Gastroesophageal sphincter (tissue), 4 donors: ENCODE data around the gene MYPOP. TPM values are rescaled to one million over a fixed set of nuclear protein-coding genes. Genes with fewer than 3 reads are reported as not detected.
"Not testable (repeated sequence)": the region's sequence is repeated elsewhere in the genome, so short reads cannot be mapped to it uniquely, and the experiment has no call there.

ENCODE experiments used
- ATAC-seq: fragments of 150-250 bp; one replicate; pipeline ENCODE4 v1.9.1; 2016; ENCODE audit warnings: mild to moderate bottlenecking, moderate library complexity
- H3K27ac ChIP-seq, 4 donors: fragments of 200-600 bp; sonication (generic) in 3 of 4; 1 replicate in 3 of 4; 2 replicates in 1 of 4; pipeline ENCODE4 v1.5.1; 2016 to 2019
- H3K27me3 ChIP-seq: fragments of 200-600 bp; sonication (generic); one replicate; pipeline ENCODE4 v1.5.1; 2019
- H3K36me3 ChIP-seq, 2 donors: fragments of 200-600 bp; sonication (generic); one replicate each; pipeline ENCODE4 v1.5.1; 2019; ENCODE audit warnings: control low read depth in 1 of 2
- H3K4me1 ChIP-seq, 3 donors: fragments of 200-600 bp; sonication (generic); 1 replicate in 2 of 3; 2 replicates in 1 of 3; pipeline ENCODE4 v1.5.1; 2016 to 2019; ENCODE audit warnings: control low read depth in 2 of 3
- H3K4me3 ChIP-seq, 2 donors: fragments of 200-600 bp; sonication (generic); one replicate each; pipeline ENCODE4 v1.5.1; 2019; ENCODE audit warnings: mild to moderate bottlenecking in 1 of 2, moderate library complexity in 1 of 2
- H3K9me3 ChIP-seq, 3 donors: fragments of 200-600 bp; sonication (generic); one replicate each; pipeline ENCODE4 v1.5.1; 2017 to 2019; ENCODE audit warnings: control low read depth in 2 of 3
- CTCF ChIP-seq, 4 experiments: fragments of 200-600 bp in 2 of 4; fragments of 450-650 bp in 2 of 4; sonication (generic) in 1 of 4; IDR thresholded peaks; one replicate each; pipeline ENCODE4 v1.5.1; 2017 to 2019; ENCODE audit warnings: antibody characterized with exemption in 4 of 4, mild to moderate bottlenecking in 2 of 4, moderate library complexity in 2 of 4
- EP300 ChIP-seq: sonication (generic); formaldehyde crosslinking; IDR thresholded peaks from one replicate; pipeline ENCODE4 v1.6.1; 2017; ENCODE audit warnings: antibody characterized with exemption, mild to moderate bottlenecking
- POLR2A ChIP-seq, 2 donors: fragments of 450-650 bp; IDR thresholded peaks; one replicate each; pipeline ENCODE4 v1.6.1; 2017; ENCODE audit warnings: antibody characterized with exemption in 2 of 2, mild to moderate bottlenecking in 2 of 2, moderate library complexity in 1 of 2
- POLR2AphosphoS5 ChIP-seq: sonication (generic); formaldehyde crosslinking; IDR thresholded peaks from one replicate; pipeline ENCODE4 v1.6.1; 2017; ENCODE audit warnings: antibody characterized with exemption
- WGBS, 2 donors: methylation state at CpG; one replicate each; pipeline ENCODE4 v1.1.5; 2018; ENCODE audit warnings: low coverage in 1 of 2; 5-methylcytosine and 5-hydroxymethylcytosine counted together
- total RNA-seq, 4 donors: library from RNA; depleted of rRNA; stranded (reverse); fragments of >200 nt; gene quantifications; one replicate each; pipeline ENCODE4 v1.1.0, GENCODE V29; 2016

The MYPOP gene
- total RNA-seq, 4 donors from 2014 or later = 1.3 to 4.6 (median 2.8) TPM

- TF ChIP-seq POLR2AphosphoS5 (no peak), EP300 (no peak), CTCF (IDR thresholded peaks at IDR 0.05) (no peak), POLR2A (IDR thresholded peaks at IDR 0.05) (no peak)
- Histone ChIP-seq H3K4me1 (peaks cover 0 to 14% (median 9%) of the 10 kb centered on the region in 3 donors), H3K27me3 (peaks cover 12% of the 10 kb centered on the region), H3K4me3 (no peak overlapping the region), H3K36me3 (no peaks in the 10 kb centered on the region), H3K27ac (no peak overlapping the region), H3K9me3 (no peaks in the 10 kb centered on the region)
- 88 to 100% methylated on average over 1 to 4 of the region's 34 CpGs for WGBS, 2 donors
- ATAC-seq = no peak
Measured at GRCh38 chr19:45872095-45872919, 30.1 kb downstream of the MYPOP start.

DNA sequence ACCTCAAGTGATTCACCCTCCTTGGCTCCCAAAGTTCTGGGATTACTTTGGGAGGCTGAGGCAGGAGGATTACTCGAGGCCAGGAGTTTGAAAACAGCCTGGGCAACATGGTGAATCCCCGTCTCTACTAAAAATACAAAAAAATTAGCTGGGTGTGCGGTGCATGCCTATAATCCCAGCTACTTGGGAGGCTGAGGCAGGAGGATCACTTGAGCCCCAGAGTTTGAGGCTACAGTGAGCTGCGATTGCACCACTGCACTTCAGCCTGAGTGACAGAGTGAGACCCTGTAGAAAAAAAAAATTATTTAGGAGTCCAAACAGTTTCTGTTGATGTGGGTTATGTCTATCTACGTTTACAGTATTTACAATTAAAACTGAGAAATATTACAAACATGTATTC lies 31.6 kb downstream of the MYPOP start:
- Histone ChIP-seq H3K4me1 (no peaks in the 10 kb centered on the region), H3K9me3 (no peaks in the 10 kb centered on the region), H3K27ac (no peak overlapping the region), H3K4me3 (no peak overlapping the region), H3K36me3 (no peaks in the 10 kb centered on the region), H3K27me3 (peaks cover 10% of the 10 kb centered on the region)
- TF ChIP-seq EP300 (no peak), POLR2A (IDR thresholded peaks at IDR 0.05) (no peak), CTCF (IDR thresholded peaks at IDR 0.05) (no peak), POLR2AphosphoS5 (no peak)
- ATAC-seq = no peak
- WGBS, 2 donors = 60 to 82% methylated on average over 2 of the region's 5 CpGs

GRCh38 chr19:45867241-45867640 lies 35.2 kb downstream of the MYPOP start:
- H3K9me3 ChIP-seq, ATAC-seq, H3K27ac ChIP-seq, H3K36me3 ChIP-seq, H3K4me3 ChIP-seq: not testable (repeated sequence)
- peaks cover 0 to 16% (median 10%) of the 10 kb centered on the region in 3 donors for H3K4me1 ChIP-seq
- 57 to 86% methylated on average over 2 to 3 of the region's 4 CpGs for WGBS, 2 donors
- H3K27me3 ChIP-seq = peaks cover 33% of the 10 kb centered on the region

- TF ChIP-seq POLR2A (IDR thresholded peaks at IDR 0.05) (no peak), CTCF (IDR thresholded peaks at IDR 0.05) (no peak), POLR2AphosphoS5 (no peak)
- 62% methylated on average over 2 of the region's 11 CpGs; no CpG with 5 or more reads in 1 of the 2 donors for WGBS, 2 donors
- Histone ChIP-seq H3K27me3 (peaks cover 33% of the 10 kb centered on the region), H3K4me3 (no peak overlapping the region), H3K27ac (no peak overlapping the region), H3K4me1 (peaks cover 0 to 23% (median 15%) of the 10 kb centered on the region in 3 donors), H3K9me3 (no peaks in the 10 kb centered on the region), H3K36me3 (no peaks in the 10 kb centered on the region)
- ATAC-seq = no peak
Measured at GRCh38 chr19:45866400-45867176, 35.8 kb downstream of the MYPOP start.

DNA sequence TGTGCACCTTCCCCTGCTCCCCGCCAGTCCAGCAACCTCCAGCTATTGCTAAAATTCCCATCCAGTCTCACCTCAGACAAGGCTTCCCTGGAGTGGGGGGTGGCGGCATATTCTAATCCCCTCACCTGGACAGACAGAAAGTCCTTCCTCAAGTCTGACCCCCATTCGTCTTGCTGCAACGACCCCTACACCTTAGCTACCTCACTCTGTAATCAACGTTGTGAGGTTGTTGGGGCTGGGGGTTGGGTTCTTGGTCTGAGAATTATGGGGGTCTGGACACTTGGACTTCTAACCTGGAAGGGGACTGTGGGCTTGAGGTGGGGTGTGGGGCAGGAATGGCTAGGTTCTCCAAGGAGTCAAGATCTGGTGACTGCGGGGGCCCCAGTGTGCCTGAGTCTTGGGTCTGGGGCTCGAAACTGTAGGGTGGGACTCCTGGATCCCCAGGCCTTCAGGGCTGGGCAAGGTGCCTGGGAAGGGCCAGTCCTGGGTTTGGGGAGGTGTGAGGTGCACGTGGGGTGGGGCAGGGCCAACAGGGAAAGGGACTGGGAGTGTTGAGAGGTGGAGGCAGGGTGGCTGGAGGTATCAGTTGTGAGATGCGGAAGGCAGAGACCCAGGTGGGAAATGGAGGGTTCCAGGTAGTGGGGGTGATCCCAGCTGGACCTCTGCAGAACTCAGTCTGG lies 37.0 kb downstream of the MYPOP start:
- TF ChIP-seq POLR2A (IDR thresholded peaks at IDR 0.05) (no peak), CTCF (IDR thresholded peaks at IDR 0.05) (no peak), EP300 (no peak), POLR2AphosphoS5 (no peak)
- peaks cover 0 to 6% of the 10 kb centered on the region in 2 donors for H3K36me3 ChIP-seq
- WGBS, 2 donors = 67 to 100% methylated on average over 1 to 3 of the region's 9 CpGs
- no peak overlapping the region for H3K27ac ChIP-seq
- no peak overlapping the region for H3K4me3 ChIP-seq
- no peaks in the 10 kb centered on the region for H3K9me3 ChIP-seq
- peaks cover 0 to 32% (median 15%) of the 10 kb centered on the region in 3 donors for H3K4me1 ChIP-seq
- no peak for ATAC-seq
- H3K27me3 ChIP-seq = peaks cover 33% of the 10 kb centered on the region
